ENCODE results near the gene JMY.
"Not testable (repeated sequence)": the region's sequence is repeated elsewhere in the genome, so short reads cannot be mapped to it uniquely, and the experiment has no call there.

Gene JMY

GRCh38 chr5:79237740-79238560 lies 2.0 kb downstream of the JMY start:
- DNase-seq = no peak

GRCh38 chr5:79240561-79240960 lies 4.6 kb downstream of the JMY start:
- no peak for DNase-seq

GRCh38 chr5:79241535-79241979 lies 5.6 kb downstream of the JMY start:
- no peak for DNase-seq

- DNase-seq = no peak
These were observed 6.5 kb downstream of the JMY start for GRCh38 chr5:79242242-79243039.

GRCh38 chr5:79243224-79243623 lies 7.3 kb downstream of the JMY start:
- DNase-seq = no peak

- not testable (repeated sequence) for DNase-seq
These were observed 18.1 kb downstream of the JMY start for GRCh38 chr5:79254067-79254466.

- DNase-seq = peak; percentile 44
These were observed 20.0 kb downstream of the JMY start for GRCh38 chr5:79255786-79256557.

GRCh38 chr5:79256563-79256962 lies 20.6 kb downstream of the JMY start:
- DNase-seq = no peak

- no peak for DNase-seq
These were observed 21.4 kb downstream of the JMY start for GRCh38 chr5:79257314-79257713.

- no peak for DNase-seq
These were observed 22.9 kb downstream of the JMY start for GRCh38 chr5:79258801-79259200.

GRCh38 chr5:79259383-79259782 lies 23.5 kb downstream of the JMY start:
- no peak for DNase-seq

- no peak for DNase-seq
These were observed 23.9 kb downstream of the JMY start for GRCh38 chr5:79259810-79260209.

- DNase-seq = no peak
These were observed 26.0 kb downstream of the JMY start for GRCh38 chr5:79261897-79262296.

GRCh38 chr5:79263290-79263689 lies 27.4 kb downstream of the JMY start:
- no peak for DNase-seq

- DNase-seq = no peak
These were observed 31.2 kb downstream of the JMY start for GRCh38 chr5:79267180-79267579.

GRCh38 chr5:79269733-79270166 lies 33.8 kb downstream of the JMY start:
- no peak for DNase-seq

- DNase-seq = no peak
These were observed 37.4 kb downstream of the JMY start for GRCh38 chr5:79273341-79273740.

- no peak for DNase-seq
These were observed 48.9 kb downstream of the JMY start for GRCh38 chr5:79284846-79285245.

- no peak for DNase-seq
These were observed 49.4 kb downstream of the JMY start for GRCh38 chr5:79285285-79285684.

GRCh38 chr5:79285833-79286232 lies 49.9 kb downstream of the JMY start:
- DNase-seq = no peak

GRCh38 chr5:79287380-79287779 lies 51.4 kb downstream of the JMY start:
- no peak for DNase-seq

GRCh38 chr5:79287907-79288306 lies 52.0 kb downstream of the JMY start:
- DNase-seq = no peak

- no peak for DNase-seq
These were observed 59.1 kb downstream of the JMY start for GRCh38 chr5:79295029-79295428.

All from stimulated activated CD8-positive, alpha-beta memory T cell treated with anti-CD3 and anti-CD28 coated beads, Interleukin-4, amount 100 ng/mL, for 48 hours (primary cell).